ENCODE results near the gene GLIS1. TPM values are rescaled to one million over a fixed set of nuclear protein-coding genes. Genes with fewer than 3 reads are reported as not detected.

The GLIS1 gene
- total and polyA plus RNA-seq, 2 donors (not counting 3 experiments of a cell fraction or from before 2014, with no cell fraction given): not detected

- Histone ChIP-seq H3K79me2 (ENCODE audit: control insufficient read depth, insufficient read depth, low read length) (no peaks in the 10 kb centered on the region), H2AFZ (ENCODE audit: low read depth, low read length) (no peak overlapping the region), H3K9me1 (replicated peaks; ENCODE audit: control insufficient read depth, extremely low read depth, insufficient read depth, low read length) (no peaks in the 10 kb centered on the region), H3K9ac (replicated peaks; ENCODE audit: extremely low read depth, insufficient read depth, low read length) (no peak overlapping the region), H3K4me2 (ENCODE audit: insufficient read depth, low read length) (no peak overlapping the region), H3K27ac (ENCODE audit: insufficient read depth, low read depth, low read length) (no peak overlapping the region), H3K36me3 (ENCODE audit: control insufficient read depth in 2 of 2, extremely low read depth in 1 of 2, insufficient read depth in 2 of 2, low read length in 2 of 2) (no peaks in the 10 kb centered on the region), H3K4me3 (replicated peaks in 1 of 3; ENCODE audit: insufficient read depth in 1 of 3, low read depth in 1 of 3, low read length in 3 of 3) (no peak overlapping the region), H3K9me3 (replicated peaks; ENCODE audit: control insufficient read depth, insufficient read depth, low read length) (no peaks in the 10 kb centered on the region), H3K27me3 (ENCODE audit: control insufficient read depth in 2 of 2, insufficient read depth in 2 of 2, low read length in 2 of 2) (peaks cover 0 to 2% of the 10 kb centered on the region in 2 experiments), H3K4me1 (ENCODE audit: control insufficient read depth, extremely low read depth, insufficient read depth, low read length) (no peaks in the 10 kb centered on the region), H4K20me1 (replicated peaks; ENCODE audit: control insufficient read depth, extremely low read depth, insufficient read depth, low read length) (no peaks in the 10 kb centered on the region)
- no TSS peak for BruUV-seq (replicated peaks)
- dilution Hi-C loops (cut with MboI; ENCODE audit: extremely low pct_ligation_motif_present, low sequenced_read_pairs) (no loop called here), intact Hi-C loops (cut with micrococcal nuclease) (no loop called here)
- POLR2A ChIA-PET: no interaction called here
- FAIRE-seq (no peak), DNase-seq (ENCODE audit: low read depth, low spot score) (no peak)
- CTCF ChIA-PET: no interaction called here
- TF ChIP-seq POLR2A (IDR thresholded peaks at IDR 0.05; ENCODE audit: low read depth, low read length) (no peak), MYC (IDR thresholded peaks at IDR 0.05; ENCODE audit: low read depth, low read length) (no peak), JUN (IDR thresholded peaks at IDR 0.05; ENCODE audit: borderline replicate concordance, insufficient read depth, insufficient read length, low read depth) (no peak), EZH2 (IDR thresholded peaks at IDR 0.05; ENCODE audit: borderline replicate concordance, low read depth, low read length, severe bottlenecking) (no peak), POLR2AphosphoS5 (IDR thresholded peaks at IDR 0.05; ENCODE audit: insufficient read depth, low read depth, low read length) (no peak), GATA2 (IDR thresholded peaks at IDR 0.05; ENCODE audit: insufficient read depth, insufficient read length, low read depth, low read length) (no peak), FOS (IDR thresholded peaks at IDR 0.05; ENCODE audit: borderline replicate concordance, insufficient read depth, low read length) (no peak)
- TF ChIP-seq, protein P1, sequence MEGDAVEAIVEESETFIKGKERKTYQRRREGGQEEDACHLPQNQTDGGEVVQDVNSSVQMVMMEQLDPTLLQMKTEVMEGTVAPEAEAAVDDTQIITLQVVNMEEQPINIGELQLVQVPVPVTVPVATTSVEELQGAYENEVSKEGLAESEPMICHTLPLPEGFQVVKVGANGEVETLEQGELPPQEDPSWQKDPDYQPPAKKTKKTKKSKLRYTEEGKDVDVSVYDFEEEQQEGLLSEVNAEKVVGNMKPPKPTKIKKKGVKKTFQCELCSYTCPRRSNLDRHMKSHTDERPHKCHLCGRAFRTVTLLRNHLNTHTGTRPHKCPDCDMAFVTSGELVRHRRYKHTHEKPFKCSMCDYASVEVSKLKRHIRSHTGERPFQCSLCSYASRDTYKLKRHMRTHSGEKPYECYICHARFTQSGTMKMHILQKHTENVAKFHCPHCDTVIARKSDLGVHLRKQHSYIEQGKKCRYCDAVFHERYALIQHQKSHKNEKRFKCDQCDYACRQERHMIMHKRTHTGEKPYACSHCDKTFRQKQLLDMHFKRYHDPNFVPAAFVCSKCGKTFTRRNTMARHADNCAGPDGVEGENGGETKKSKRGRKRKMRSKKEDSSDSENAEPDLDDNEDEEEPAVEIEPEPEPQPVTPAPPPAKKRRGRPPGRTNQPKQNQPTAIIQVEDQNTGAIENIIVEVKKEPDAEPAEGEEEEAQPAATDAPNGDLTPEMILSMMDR (IDR thresholded peaks at IDR 0.05; ENCODE audit: extremely low read depth in 1 of 2, insufficient read depth in 1 of 2, low read depth in 1 of 2, low read length in 2 of 2): no peak
- TF ChIP-seq, protein P2, sequence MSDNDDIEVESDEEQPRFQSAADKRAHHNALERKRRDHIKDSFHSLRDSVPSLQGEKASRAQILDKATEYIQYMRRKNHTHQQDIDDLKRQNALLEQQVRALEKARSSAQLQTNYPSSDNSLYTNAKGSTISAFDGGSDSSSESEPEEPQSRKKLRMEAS (IDR thresholded peaks at IDR 0.05; ENCODE audit: insufficient read depth, insufficient read length): no peak
Measured at GRCh38 chr1:53654216-53655210, 84.5 kb downstream of the GLIS1 start.
